K562 (cell line): ENCODE measurements around the gene GRIK1.

ENCODE experiments used
- AFF1 ChIP-seq, 2 experiments: fragments of 450-650 bp; IDR thresholded peaks; 2 replicates each; pipeline ENCODE4 v1.6.1; 2018; ENCODE audit warnings: mild to moderate bottlenecking in 2 of 2, low read depth in 1 of 2; ENCODE audit not compliant: partially characterized antibody in 2 of 2
- CBX3 ChIP-seq, 2 experiments: IDR thresholded peaks; 1 replicate in 1 of 2; 2 replicates in 1 of 2; pipeline ENCODE4 v1.6.1; 2012; ENCODE audit warnings: inconsistent platforms in 2 of 2, low read length in 2 of 2, borderline replicate concordance in 1 of 2, control low read depth in 1 of 2
- CTCF ChIP-seq, 3 experiments: IDR thresholded peaks in 2 of 3; conservative IDR thresholded peaks in 1 of 3; 2 replicates each; pipeline ENCODE4 v1.5.1; 2011 to 2012; ENCODE audit warnings: low read length in 3 of 3, mild to moderate bottlenecking in 3 of 3, control low read depth in 2 of 3, improper control_type of control experiment in 1 of 3, inconsistent platforms in 1 of 3, low read depth in 1 of 3, mixed read lengths in 1 of 3, moderate library complexity in 1 of 3; ENCODE audit not compliant: insufficient read depth in 2 of 3
- EGR1 ChIP-seq: fragments of 450-650 bp; conservative IDR thresholded peaks from 2 replicates; pipeline ENCODE4 v1.6.1; 2017; ENCODE audit warnings: mild to moderate bottlenecking
- IRF1 ChIP-seq: sonication (generic); formaldehyde crosslinking; IDR thresholded peaks from 2 replicates; pipeline ENCODE4 v1.8.0; 2022; ENCODE audit warnings: missing genetic modification reagents, mild to moderate bottlenecking, borderline replicate concordance
- L3MBTL2 ChIP-seq: fragments of 450-650 bp; IDR thresholded peaks from 2 replicates; pipeline ENCODE4 v1.6.1; 2016; ENCODE audit warnings: mild to moderate bottlenecking, moderate library complexity
- SIRT6 ChIP-seq: IDR thresholded peaks from one replicate; pipeline ENCODE4 v1.6.1; 2012; ENCODE audit warnings: low read depth, mild to moderate bottlenecking, control low read depth, inconsistent platforms, low read length, moderate library complexity
- TBP ChIP-seq: optimal IDR thresholded peaks from 2 replicates; pipeline ENCODE3; 2011; ENCODE audit warnings: low read depth, low read length, improper control_type of control experiment
- ZBTB49 ChIP-seq: sonication (generic); formaldehyde crosslinking; IDR thresholded peaks from 2 replicates; pipeline ENCODE4 v1.8.0; 2022; ENCODE audit warnings: missing genetic modification reagents, mild to moderate bottlenecking, borderline replicate concordance

GRCh38 chr21:29832217-29832616, 107.6 kb downstream of the GRIK1 start:
- no peak for TF ChIP-seq IRF1 (CRISPR knock-in tag)
- TF ChIP-seq EGR1 = no peak
- no peak for TF ChIP-seq ZBTB49 (CRISPR knock-in tag)
- TF ChIP-seq L3MBTL2 = no peak
- TF ChIP-seq TBP = no peak
- TF ChIP-seq SIRT6 = no peak
- no peak for TF ChIP-seq CTCF (IDR thresholded peaks at IDR 0.05 in 2 of 3, conservative IDR thresholded peaks at IDR 0.05 in 1 of 3; ENCODE audit: insufficient read depth in 2 of 3, low read depth in 1 of 3, low read length in 3 of 3)
- TF ChIP-seq AFF1 (IDR thresholded peaks at IDR 0.05; ENCODE audit: low read depth in 1 of 2, partially characterized antibody in 2 of 2) = no peak
- TF ChIP-seq CBX3 (IDR thresholded peaks at IDR 0.05; ENCODE audit: borderline replicate concordance in 1 of 2, low read length in 2 of 2) = 0 out of 3 replicates have a peak, but pooled peaks of 1 of the 2 experiments have one; percentile 64
